Measurements from ENCODE around the gene NAPA.

NAPA gene

GRCh38 chr19:47521473-47522180 is 6.8 kb upstream of the NAPA start:
- DNase-seq = no peak

- no peak for DNase-seq
These were observed 6.0 kb upstream of the NAPA start for GRCh38 chr19:47520839-47521238.

- DNase-seq = no peak
These were observed 5.5 kb upstream of the NAPA start for GRCh38 chr19:47520343-47520806.

- no peak for DNase-seq
These were observed 4.0 kb upstream of the NAPA start for GRCh38 chr19:47518854-47519253.

GRCh38 chr19:47518139-47518538 is 3.3 kb upstream of the NAPA start:
- peak; percentile 58 for DNase-seq

GRCh38 chr19:47514151-47514868 is 553 bp downstream of the NAPA start:
- DNase-seq = no peak

- no peak for DNase-seq
These were observed 1.9 kb downstream of the NAPA start for GRCh38 chr19:47512948-47513319.

- DNase-seq = no peak
These were observed 2.5 kb downstream of the NAPA start for GRCh38 chr19:47512183-47512947.

- no peak for DNase-seq
These were observed 3.2 kb downstream of the NAPA start for GRCh38 chr19:47511681-47512080.

- DNase-seq = no peak
These were observed 3.7 kb downstream of the NAPA start for GRCh38 chr19:47511128-47511517.

GRCh38 chr19:47510516-47511127 is 4.2 kb downstream of the NAPA start:
- no peak for DNase-seq

- no peak for DNase-seq
These were observed 4.9 kb downstream of the NAPA start for GRCh38 chr19:47509973-47510372.

- DNase-seq = no peak
These were observed 5.6 kb downstream of the NAPA start for GRCh38 chr19:47509170-47509847.

GRCh38 chr19:47508721-47509120 is 6.1 kb downstream of the NAPA start:
- DNase-seq = no peak

- no peak for DNase-seq
These were observed 6.8 kb downstream of the NAPA start for GRCh38 chr19:47507924-47508553.

GRCh38 chr19:47507012-47507411 is 7.9 kb downstream of the NAPA start:
- no peak for DNase-seq

GRCh38 chr19:47506459-47506858 is 8.4 kb downstream of the NAPA start:
- DNase-seq = no peak

- no peak for DNase-seq
These were observed 9.4 kb downstream of the NAPA start for GRCh38 chr19:47505506-47505905.

GRCh38 chr19:47503826-47504150 is 11.1 kb downstream of the NAPA start:
- DNase-seq = no peak

GRCh38 chr19:47503130-47503825 is 11.6 kb downstream of the NAPA start:
- DNase-seq = no peak
